NCI-H2081 (cell line): Measurements from ENCODE around the gene TANK.
"Not testable (repeated sequence)": the region's sequence is repeated elsewhere in the genome, so short reads cannot be mapped to it uniquely, and the experiment has no call there.

ENCODE experiments used
- DNase-seq, 2 experiments: peaks; one replicate each; lab custom pipeline; 2025; lab: John Stamatoyannopoulos, UW

The TANK gene, protein sequence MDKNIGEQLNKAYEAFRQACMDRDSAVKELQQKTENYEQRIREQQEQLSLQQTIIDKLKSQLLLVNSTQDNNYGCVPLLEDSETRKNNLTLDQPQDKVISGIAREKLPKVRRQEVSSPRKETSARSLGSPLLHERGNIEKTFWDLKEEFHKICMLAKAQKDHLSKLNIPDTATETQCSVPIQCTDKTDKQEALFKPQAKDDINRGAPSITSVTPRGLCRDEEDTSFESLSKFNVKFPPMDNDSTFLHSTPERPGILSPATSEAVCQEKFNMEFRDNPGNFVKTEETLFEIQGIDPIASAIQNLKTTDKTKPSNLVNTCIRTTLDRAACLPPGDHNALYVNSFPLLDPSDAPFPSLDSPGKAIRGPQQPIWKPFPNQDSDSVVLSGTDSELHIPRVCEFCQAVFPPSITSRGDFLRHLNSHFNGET

GRCh38 chr2:161160226-161161073 is at the start of gene TANK:
Gene TANK, plus strand, starts transcription at chr2:161160428. Its CDS starts 19,235 bp downstream, at chr2:161179663.
- peak; percentile 90 to 93 for DNase-seq

GRCh38 chr2:161111531-161111930 is 48.7 kb upstream of the TANK start:
- no peak for DNase-seq

GRCh38 chr2:161112908-161113307 is 47.3 kb upstream of the TANK start:
- DNase-seq = peak in 1 of 2 experiments; percentile 63

DNA sequence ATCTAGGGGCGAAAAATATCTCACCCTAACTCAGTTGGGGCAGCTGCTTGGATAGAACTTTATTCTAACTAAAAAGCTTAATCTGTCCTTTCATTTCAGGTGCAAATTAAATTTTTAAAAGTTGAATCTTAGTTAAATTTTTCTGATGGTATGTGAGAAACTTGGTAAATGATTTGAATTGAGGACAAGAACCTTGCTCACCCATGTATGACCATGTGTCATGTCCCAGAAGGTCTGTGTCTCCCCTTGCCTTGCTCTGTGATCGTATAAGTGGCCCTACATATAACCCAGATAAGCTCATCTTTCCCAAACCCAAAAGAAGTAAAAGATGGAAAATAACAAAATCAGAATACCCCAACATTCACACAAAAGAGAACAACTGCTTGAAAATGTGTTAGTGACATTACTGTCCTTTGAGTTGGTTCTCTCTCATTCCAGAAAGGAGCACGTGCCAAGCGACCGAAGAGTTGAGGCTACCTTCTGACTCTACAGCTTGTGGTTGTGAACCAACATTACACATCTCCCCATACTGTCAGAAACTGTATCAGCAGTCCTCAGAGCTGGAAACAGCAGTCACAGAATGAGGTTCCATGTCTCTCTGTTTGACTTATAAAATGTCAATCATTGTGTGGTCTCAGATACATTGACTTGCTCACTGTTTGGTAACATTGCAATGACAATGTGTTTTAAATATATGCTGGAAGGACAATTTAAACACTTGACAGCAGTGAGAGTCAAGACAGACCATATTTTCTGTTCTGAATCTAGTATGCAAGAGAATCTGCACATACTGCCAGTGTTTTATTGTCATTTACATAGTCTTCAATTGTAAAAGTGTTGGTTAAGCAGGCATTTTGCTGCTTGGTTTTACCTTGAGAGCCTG is 46.3 kb upstream of the TANK start:
- DNase-seq = no peak

GRCh38 chr2:161115205-161115604 is 45.0 kb upstream of the TANK start:
- no peak for DNase-seq

GRCh38 chr2:161115605-161116380 is 44.4 kb upstream of the TANK start:
- DNase-seq = no peak

- no peak for DNase-seq
These were observed 43.7 kb upstream of the TANK start for GRCh38 chr2:161116509-161116908.

DNA sequence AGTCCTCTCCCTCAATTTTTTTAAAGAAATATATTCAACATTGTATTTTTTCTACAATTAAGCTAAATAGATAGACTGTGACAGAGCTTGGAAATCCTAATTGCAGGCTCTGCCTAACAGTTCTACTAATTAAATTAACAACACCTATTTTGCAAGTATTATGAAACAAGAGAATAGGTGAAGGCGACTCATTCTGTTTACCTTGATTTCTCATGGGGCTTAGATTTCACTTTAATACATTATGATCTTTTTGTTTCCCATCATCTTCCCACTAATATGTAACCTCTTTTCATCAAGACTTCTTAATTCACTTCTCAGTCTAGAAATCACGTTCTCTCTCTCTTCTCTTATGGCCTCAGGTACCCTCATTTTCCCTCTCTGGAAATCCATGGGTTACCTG is 42.7 kb upstream of the TANK start:
- no peak for DNase-seq

- DNase-seq = no peak
These were observed 41.5 kb upstream of the TANK start for GRCh38 chr2:161118722-161119121.

GRCh38 chr2:161119483-161119882 is 40.7 kb upstream of the TANK start:
- no peak for DNase-seq

- DNase-seq = no peak
These were observed 39.5 kb upstream of the TANK start for GRCh38 chr2:161120775-161121174.

GRCh38 chr2:161121622-161122021 is 38.6 kb upstream of the TANK start:
- no peak for DNase-seq

DNA sequence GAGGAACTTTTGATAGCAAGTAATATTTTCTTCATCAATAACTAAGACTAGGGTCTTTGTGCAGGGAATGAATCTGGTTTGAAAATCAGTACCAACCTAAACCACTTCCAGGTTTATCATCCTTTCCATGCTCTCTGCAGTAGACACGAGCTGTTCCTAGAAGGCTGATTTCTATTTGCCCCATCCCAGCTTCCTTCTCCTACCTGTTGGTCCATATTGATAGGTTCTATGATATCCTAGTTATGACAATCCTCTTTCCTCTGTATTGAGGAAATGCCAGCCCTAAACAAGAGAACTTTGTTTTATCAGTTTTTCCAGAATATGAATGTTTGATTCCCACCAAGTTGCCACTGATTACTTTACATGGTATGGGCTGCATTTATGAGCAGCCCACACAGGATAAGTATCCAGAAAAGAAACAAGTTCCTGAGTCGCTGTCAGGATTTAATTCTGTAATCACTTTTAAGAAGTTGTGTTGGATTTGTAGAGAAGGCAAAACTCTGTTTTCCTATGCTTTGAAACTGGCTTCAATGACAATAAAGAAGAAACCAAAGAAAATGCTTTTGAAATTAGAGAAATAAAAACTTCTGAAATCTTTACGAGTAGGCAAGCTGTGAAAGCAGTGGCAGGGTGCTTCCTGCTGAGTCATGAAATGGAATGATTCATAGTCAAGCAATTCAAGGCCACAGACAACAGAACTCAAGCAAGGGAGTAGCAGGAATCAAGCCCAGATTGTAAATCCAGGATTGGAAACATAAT is 37.3 kb upstream of the TANK start:
- no peak for DNase-seq

DNA sequence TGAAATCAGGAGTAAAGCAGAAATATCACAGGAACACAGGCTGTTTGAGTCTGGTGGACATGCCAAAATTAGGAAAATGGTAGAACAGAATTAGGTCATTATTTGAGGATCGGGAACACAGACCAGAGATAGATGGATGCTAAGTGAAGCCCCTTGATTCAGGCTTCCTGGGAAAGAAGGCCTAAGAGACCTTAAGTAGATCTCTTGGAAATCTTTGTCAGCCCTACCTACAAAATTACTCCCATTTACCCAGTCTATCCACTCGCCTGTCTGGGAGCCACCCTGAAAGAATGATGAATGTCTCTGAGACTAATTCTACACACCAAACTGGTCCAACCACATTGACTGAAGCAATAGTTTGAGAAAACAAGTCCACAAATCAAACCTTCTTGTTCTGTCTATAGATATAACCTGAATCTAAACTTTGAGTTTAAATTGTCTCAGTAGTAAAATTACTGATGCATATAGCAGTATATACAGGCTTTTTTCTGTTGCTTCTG is 36.6 kb upstream of the TANK start:
- DNase-seq = no peak

GRCh38 chr2:161124201-161124600 is 36.0 kb upstream of the TANK start:
- no peak for DNase-seq

DNA sequence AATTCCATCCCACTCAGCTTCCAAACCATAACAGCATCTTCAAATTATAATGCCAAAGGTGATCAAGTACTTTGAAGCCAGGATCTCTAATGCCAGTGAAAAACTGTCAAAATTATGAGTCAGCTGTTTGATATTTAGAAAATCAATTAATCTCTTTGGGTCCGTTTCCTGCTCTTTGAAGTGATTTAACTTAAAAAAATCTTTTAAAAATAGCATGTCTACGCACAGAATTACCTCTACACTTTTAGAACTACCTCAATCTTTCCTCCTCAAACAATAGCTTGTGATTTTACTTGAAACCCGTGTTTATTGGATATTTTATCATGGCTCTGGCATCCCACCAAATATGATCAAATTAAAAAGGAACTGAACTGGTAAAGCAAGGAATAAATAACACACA is 31.3 kb upstream of the TANK start:
- DNase-seq = no peak

GRCh38 chr2:161130354-161130753 is 29.9 kb upstream of the TANK start:
- no peak for DNase-seq

DNA sequence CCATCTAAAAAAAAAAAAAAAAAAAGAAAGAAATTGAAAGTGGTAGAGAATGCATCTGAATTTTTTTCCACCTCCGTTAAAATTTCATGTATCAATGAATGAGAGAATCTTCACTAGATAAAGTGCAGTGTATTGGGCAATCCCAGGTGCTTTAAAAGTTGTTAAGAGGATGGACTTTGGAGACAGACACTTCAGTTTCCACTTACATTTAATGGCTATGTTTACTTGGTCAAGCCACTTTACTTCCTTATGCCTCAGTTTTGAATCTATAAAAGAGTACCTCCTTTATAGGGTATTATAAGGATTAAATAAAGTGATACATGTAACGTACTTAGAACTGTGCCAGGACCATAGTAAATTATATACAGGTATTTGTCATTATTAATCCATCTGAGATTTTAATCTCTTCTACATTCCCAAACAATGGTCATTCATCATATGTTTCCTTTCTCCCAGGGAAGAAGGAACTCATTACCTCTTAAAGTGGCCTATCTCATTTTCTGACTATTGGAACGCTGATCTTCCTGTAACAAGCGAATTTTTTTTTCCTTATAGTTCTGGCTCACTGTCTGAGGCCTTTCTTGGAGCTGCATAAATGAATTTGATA is 29.1 kb upstream of the TANK start:
- DNase-seq = no peak

DNA sequence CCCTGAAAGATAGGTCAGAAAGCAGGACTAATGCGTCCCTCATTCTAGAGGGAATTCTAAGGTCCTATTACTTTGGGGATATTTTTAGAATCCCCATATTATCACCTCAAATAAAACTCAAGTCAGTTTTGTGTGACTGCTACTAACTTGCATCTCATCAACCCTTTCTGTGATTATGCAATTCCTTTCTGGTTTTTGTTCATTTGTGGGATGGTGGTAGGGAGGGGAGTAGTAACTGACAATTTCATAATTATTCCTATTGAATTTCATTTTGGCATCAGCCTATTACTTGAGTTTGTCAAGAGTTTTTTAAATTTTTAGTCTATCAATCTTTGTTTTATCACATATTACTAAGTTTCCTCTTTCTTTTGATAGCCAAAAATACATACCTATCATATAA is 28.4 kb upstream of the TANK start:
- no peak for DNase-seq

DNA sequence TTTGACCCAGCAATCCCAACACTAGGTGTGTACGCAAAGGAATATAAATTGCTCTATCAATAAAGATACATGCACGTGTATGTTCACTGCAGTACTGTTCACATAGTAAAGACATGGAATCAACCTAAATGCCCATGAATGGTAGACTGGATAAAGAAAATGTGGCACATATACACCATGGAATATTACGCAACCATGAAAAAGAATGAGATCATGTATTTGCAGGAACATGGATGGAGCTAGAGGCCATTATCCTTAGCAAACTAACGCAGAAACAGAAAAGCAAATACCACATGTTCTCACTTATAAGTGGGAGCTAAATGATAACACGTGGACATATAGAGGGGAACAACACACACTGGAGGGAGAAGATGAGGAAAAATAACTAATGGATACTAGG is 27.8 kb upstream of the TANK start:
- DNase-seq = not testable (repeated sequence)
